Fibroblast of skin of left quadriceps (primary cell): ENCODE results near the gene CEP97.
A peak's percentile ranks its signal among the peaks of the same experiment; 100 is the strongest.
"Not testable (repeated sequence)": the region's sequence is repeated elsewhere in the genome, so short reads cannot be mapped to it uniquely, and the experiment has no call there.

Experiments used
- DNase-seq, 2 experiments: peaks; one replicate each; pipeline ENCODE4 v3.0.0-alpha.2; 2013; ENCODE audit warnings: low read depth in 2 of 2

The CEP97 gene

GRCh38 chr3:101762041-101762646, 37.7 kb downstream of the CEP97 start:
- no peak for DNase-seq

GRCh38 chr3:101777745-101778281, 53.4 kb downstream of the CEP97 start:
- not testable (repeated sequence) for DNase-seq

- no peak for DNase-seq
These were observed 54.1 kb downstream of the CEP97 start for GRCh38 chr3:101778385-101779046.

- peak; percentile 47 to 52 for DNase-seq
These were observed 54.8 kb downstream of the CEP97 start, which contains the start of gene NXPE3 for GRCh38 chr3:101779047-101779821. TSS of gene NXPE3 (plus strand) at chr3:101779211. CDS start at chr3:101785597, 6,386 bp downstream.

- no peak for DNase-seq
These were observed 55.5 kb downstream of the CEP97 start for GRCh38 chr3:101779822-101780381.

- DNase-seq, result peak; percentile 45 to 49
These were observed 56.2 kb downstream of the CEP97 start for GRCh38 chr3:101780661-101781060.

GRCh38 chr3:101781166-101781565, 56.8 kb downstream of the CEP97 start:
- no peak for DNase-seq

- no peak for DNase-seq
These were observed 60.6 kb downstream of the CEP97 start for GRCh38 chr3:101784855-101785613.

GRCh38 chr3:101791778-101792177, 67.4 kb downstream of the CEP97 start:
- DNase-seq, result no peak

GRCh38 chr3:101796077-101796680, 71.8 kb downstream of the CEP97 start:
- no peak for DNase-seq

GRCh38 chr3:101801174-101801573, 76.8 kb downstream of the CEP97 start:
- DNase-seq, result no peak

- DNase-seq, result no peak
These were observed 77.8 kb downstream of the CEP97 start for GRCh38 chr3:101802179-101802578.

- DNase-seq, result no peak
These were observed 78.9 kb downstream of the CEP97 start for GRCh38 chr3:101803173-101803782.

- DNase-seq, result no peak
These were observed 79.5 kb downstream of the CEP97 start for GRCh38 chr3:101803939-101804338.

- no peak for DNase-seq
These were observed 82.1 kb downstream of the CEP97 start for GRCh38 chr3:101806491-101806890.

GRCh38 chr3:101807888-101808287, 83.5 kb downstream of the CEP97 start:
- no peak for DNase-seq

- no peak for DNase-seq
These were observed 85.0 kb downstream of the CEP97 start for GRCh38 chr3:101809178-101810021.

- no peak for DNase-seq
These were observed 85.6 kb downstream of the CEP97 start for GRCh38 chr3:101810022-101810418.

GRCh38 chr3:101811875-101812274, 87.5 kb downstream of the CEP97 start:
- no peak for DNase-seq

- no peak for DNase-seq
These were observed 88.5 kb downstream of the CEP97 start for GRCh38 chr3:101812895-101813294.
